Stimulated activated CD8-positive, alpha-beta memory T cell treated with anti-CD3 and anti-CD28 coated beads, Interleukin-12 subunit alpha, Interleukin-12 subunit beta, amount 100 ng/mL, for 4 hours (primary cell): ENCODE data around the gene KRTAP4-3.
"Not testable (repeated sequence)": the region's sequence is repeated elsewhere in the genome, so short reads cannot be mapped to it uniquely, and the experiment has no call there.

Experiments
- DNase-seq: peaks from one replicate; pipeline ENCODE4 v3.0.0-alpha.2; 2020; ENCODE audit warnings: low read depth

The KRTAP4-3 gene

GRCh38 chr17:41168121-41168520 lies at the start of gene KRTAP4-3:
Gene KRTAP4-3, minus strand, starts transcription at chr17:41168221. Its CDS starts 49 bp downstream, at chr17:41168172.
- no peak for DNase-seq

GRCh38 chr17:41215681-41216080 lies 47.7 kb upstream of the KRTAP4-3 start:
- no peak for DNase-seq

GRCh38 chr17:41212524-41213169 lies 44.6 kb upstream of the KRTAP4-3 start:
- no peak for DNase-seq

- DNase-seq, result no peak
These were observed 43.9 kb upstream of the KRTAP4-3 start for GRCh38 chr17:41211845-41212466.

- no peak for DNase-seq
These were observed 31.5 kb upstream of the KRTAP4-3 start for GRCh38 chr17:41199421-41200078.

GRCh38 chr17:41196068-41196467 lies 28.0 kb upstream of the KRTAP4-3 start:
- DNase-seq, result no peak

- no peak for DNase-seq
These were observed 22.3 kb upstream of the KRTAP4-3 start for GRCh38 chr17:41190328-41190727.

- DNase-seq, result not testable (repeated sequence)
These were observed 21.9 kb upstream of the KRTAP4-3 start, which contains the start of gene KRTAP9-1 for GRCh38 chr17:41189837-41190318. Gene KRTAP9-1, plus strand, starts transcription at chr17:41189887. Its CDS starts 0 bp downstream, at chr17:41189887.

- no peak for DNase-seq
These were observed 18.9 kb upstream of the KRTAP4-3 start for GRCh38 chr17:41186872-41187271.

GRCh38 chr17:41185001-41185400 lies 17.0 kb upstream of the KRTAP4-3 start:
- no peak for DNase-seq

GRCh38 chr17:41184480-41184961 lies 16.5 kb upstream of the KRTAP4-3 start, which contains the start of gene KRTAP4-1:
Gene KRTAP4-1, minus strand, starts transcription at chr17:41184911. Its CDS starts 57 bp downstream, at chr17:41184854.
- DNase-seq, result no peak

- DNase-seq, result no peak
These were observed 11.0 kb upstream of the KRTAP4-3 start for GRCh38 chr17:41178843-41179616.

GRCh38 chr17:41178341-41178740 lies 10.3 kb upstream of the KRTAP4-3 start:
- DNase-seq, result no peak

GRCh38 chr17:41177727-41178271 lies 9.8 kb upstream of the KRTAP4-3 start, which contains the start of gene KRTAP4-2:
Gene KRTAP4-2, minus strand, starts transcription at chr17:41178221. Its CDS starts 57 bp downstream, at chr17:41178164.
- no peak for DNase-seq

- DNase-seq, result no peak
These were observed 8.8 kb upstream of the KRTAP4-3 start for GRCh38 chr17:41176744-41177387.

- no peak for DNase-seq
These were observed 3.9 kb upstream of the KRTAP4-3 start for GRCh38 chr17:41171886-41172285.

- DNase-seq, result no peak
These were observed 460 bp downstream of the KRTAP4-3 start for GRCh38 chr17:41167561-41167960.

GRCh38 chr17:41163828-41164227 lies 4.2 kb downstream of the KRTAP4-3 start:
- no peak for DNase-seq

GRCh38 chr17:41160648-41161047 lies 7.4 kb downstream of the KRTAP4-3 start, which contains the start of gene KRTAP4-4:
Gene KRTAP4-4, minus strand, starts transcription at chr17:41160748. Its CDS starts 57 bp downstream, at chr17:41160691.
- DNase-seq, result no peak

GRCh38 chr17:41160190-41160589 lies 7.8 kb downstream of the KRTAP4-3 start:
- not testable (repeated sequence) for DNase-seq

- no peak for DNase-seq
These were observed 14.2 kb downstream of the KRTAP4-3 start for GRCh38 chr17:41153856-41154255.
